Head of caudate nucleus (tissue), 42 donors: ENCODE results near the gene ALOX12.

Source experiments
- DNase-seq, 42 donors: peaks; one replicate each; pipeline versions ENCODE4 v3.0.0 to v3.0.0-alpha.2; 2020 to 2021; ENCODE audit warnings: mixed read lengths in 7 of 42
- intact Hi-C: fragments of 100-400 bp; cut with DNase I; formaldehyde crosslinking; loops from one replicate; pipeline ENCODE4 v1.15.0; 2022

The ALOX12 gene

GRCh38 chr17:6998855-6999508 is 3.1 kb downstream of the ALOX12 start:
- no peak for DNase-seq
- intact Hi-C loops, result no loop called here

GRCh38 chr17:7001318-7001961 is 5.6 kb downstream of the ALOX12 start:
- DNase-seq, result peak in 8 of 42 donors; percentile 37 to 66 (median 48)
- intact Hi-C loops, result loop anchor here (5.0 to 10.0 kb wide), 2 partner anchors 89 to 157 kb away; no protein-coding TSS in a partner anchor

- DNase-seq, result no peak
- intact Hi-C loops, result loop anchor here (5.0 to 10.0 kb wide), 2 partner anchors 90 to 158 kb away; no protein-coding TSS in a partner anchor
Observed at GRCh38 chr17:7002288-7003047, 6.6 kb downstream of the ALOX12 start.

GRCh38 chr17:7003745-7004144 is 7.9 kb downstream of the ALOX12 start:
- intact Hi-C loops, result loop anchor here (5.0 to 10.0 kb wide), 2 partner anchors 91 to 159 kb away; no protein-coding TSS in a partner anchor

GRCh38 chr17:7004398-7005253 is 8.8 kb downstream of the ALOX12 start:
- intact Hi-C loops, result loop anchor here (5.0 to 10.0 kb wide), 2 partner anchors 92 to 160 kb away; no protein-coding TSS in a partner anchor
- DNase-seq, result peak in 7 of 42 donors; percentile 36 to 74 (median 53)

More at GRCh38 chr17:7003745-7004144, 7.9 kb downstream of the ALOX12 start:
- no peak for DNase-seq

GRCh38 chr17:7005716-7006115 is 9.9 kb downstream of the ALOX12 start:
- no peak for DNase-seq
- intact Hi-C loops, result loop anchor here (10.0 kb wide), 1 partner anchor 161 kb away; no protein-coding TSS in a partner anchor

GRCh38 chr17:7007143-7007542 is 11.3 kb downstream of the ALOX12 start:
- intact Hi-C loops, result loop anchor here (10.0 kb wide), 1 partner anchor 162 kb away; no protein-coding TSS in a partner anchor

GRCh38 chr17:7010523-7010922 is 14.7 kb downstream of the ALOX12 start:
- no peak for DNase-seq
- intact Hi-C loops, result loop anchor here (5.0 kb wide), 1 partner anchor 358 kb away; the partner anchor contains the start of genes C17orf100 and MED31

More at GRCh38 chr17:7007143-7007542, 11.3 kb downstream of the ALOX12 start:
- DNase-seq, result no peak

GRCh38 chr17:7011415-7011814 is 15.6 kb downstream of the ALOX12 start:
- intact Hi-C loops, result loop anchor here (5.0 kb wide), 1 partner anchor 359 kb away; the partner anchor contains the start of genes C17orf100 and MED31
- DNase-seq, result no peak

GRCh38 chr17:7011942-7012254 is 16.0 kb downstream of the ALOX12 start:
- DNase-seq, result no peak
- intact Hi-C loops, result loop anchor here (5.0 kb wide), 1 partner anchor 360 kb away; the partner anchor contains the start of genes C17orf100 and MED31

GRCh38 chr17:7014261-7014994 is 18.6 kb downstream of the ALOX12 start:
- intact Hi-C loops, result loop anchor here (5.0 kb wide), 1 partner anchor 362 kb away; the partner anchor contains the start of genes C17orf100 and MED31

GRCh38 chr17:7014995-7015958 is 19.4 kb downstream of the ALOX12 start:
- intact Hi-C loops, result loop anchor here (5.0 kb wide), 1 partner anchor 363 kb away; the partner anchor contains the start of genes C17orf100 and MED31

More at GRCh38 chr17:7014261-7014994, 18.6 kb downstream of the ALOX12 start:
- DNase-seq, result peak; percentile 95 to 99 (median 98)

GRCh38 chr17:7016418-7016817 is 20.6 kb downstream of the ALOX12 start:
- DNase-seq, result no peak
- intact Hi-C loops, result no loop called here

More at GRCh38 chr17:7014995-7015958, 19.4 kb downstream of the ALOX12 start:
- peak in 4 of 42 donors; percentile 29 to 42 (median 40) for DNase-seq

- intact Hi-C loops, result no loop called here
- DNase-seq, result peak in 1 of 42 donors; percentile 16
Observed at GRCh38 chr17:7016886-7017826, 21.3 kb downstream of the ALOX12 start.

GRCh38 chr17:7017827-7018200 is 22.0 kb downstream of the ALOX12 start:
- DNase-seq, result no peak
- intact Hi-C loops, result no loop called here
